Measurements from ENCODE around the gene GCK. TPM values are rescaled to one million over a fixed set of nuclear protein-coding genes. Genes with fewer than 3 reads are reported as not detected.

GCK gene
- total and polyA plus RNA-seq, 11 donors: 0.54 to 5.7 (median 1.9) TPM

DNA sequence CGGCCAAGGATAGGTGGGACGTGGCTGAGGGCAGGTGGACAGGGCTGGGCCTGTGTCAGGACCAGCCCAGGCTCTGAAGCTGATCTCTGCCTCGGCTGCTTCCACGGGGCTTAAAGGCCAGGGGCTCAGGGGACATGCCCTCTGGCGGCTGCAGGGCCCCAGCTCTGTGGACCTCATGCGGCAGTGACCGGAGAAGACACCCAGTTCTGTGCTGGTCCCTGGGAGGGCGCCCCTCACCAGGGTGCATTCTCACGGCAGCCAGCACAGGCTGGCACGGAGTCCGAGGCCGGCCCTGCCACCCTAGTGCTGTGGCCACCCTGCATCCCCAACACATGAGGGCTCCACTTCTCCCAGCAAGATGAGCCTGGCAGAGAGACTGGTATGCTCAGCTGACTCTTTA lies 41.8 kb upstream of the GCK start:
- TF ChIP-seq POLR2A (IDR thresholded peaks at IDR 0.05): no peak
- TF ChIP-seq, protein P1, sequence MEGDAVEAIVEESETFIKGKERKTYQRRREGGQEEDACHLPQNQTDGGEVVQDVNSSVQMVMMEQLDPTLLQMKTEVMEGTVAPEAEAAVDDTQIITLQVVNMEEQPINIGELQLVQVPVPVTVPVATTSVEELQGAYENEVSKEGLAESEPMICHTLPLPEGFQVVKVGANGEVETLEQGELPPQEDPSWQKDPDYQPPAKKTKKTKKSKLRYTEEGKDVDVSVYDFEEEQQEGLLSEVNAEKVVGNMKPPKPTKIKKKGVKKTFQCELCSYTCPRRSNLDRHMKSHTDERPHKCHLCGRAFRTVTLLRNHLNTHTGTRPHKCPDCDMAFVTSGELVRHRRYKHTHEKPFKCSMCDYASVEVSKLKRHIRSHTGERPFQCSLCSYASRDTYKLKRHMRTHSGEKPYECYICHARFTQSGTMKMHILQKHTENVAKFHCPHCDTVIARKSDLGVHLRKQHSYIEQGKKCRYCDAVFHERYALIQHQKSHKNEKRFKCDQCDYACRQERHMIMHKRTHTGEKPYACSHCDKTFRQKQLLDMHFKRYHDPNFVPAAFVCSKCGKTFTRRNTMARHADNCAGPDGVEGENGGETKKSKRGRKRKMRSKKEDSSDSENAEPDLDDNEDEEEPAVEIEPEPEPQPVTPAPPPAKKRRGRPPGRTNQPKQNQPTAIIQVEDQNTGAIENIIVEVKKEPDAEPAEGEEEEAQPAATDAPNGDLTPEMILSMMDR (IDR thresholded peaks at IDR 0.05): peak in 2 of 12 donors; percentile 9 to 35
- DNase-seq (no peak), ATAC-seq (peak in 3 of 4 donors; percentile 26 to 52 (median 26))
- Histone ChIP-seq H3K4me1 (peaks cover 0 to 6% (median 0%) of the 10 kb centered on the region in 12 donors), H3K27ac (peak overlapping the region in 1 of 12 donors; percentile 34), H3K4me3 (no peak overlapping the region), H3K36me3 (peaks cover 0 to 3% (median 0%) of the 10 kb centered on the region in 9 donors), H3K27me3 (peaks cover 0 to 3% (median 0%) of the 10 kb centered on the region in 9 donors), H3K9me3 (no peaks in the 10 kb centered on the region)
- 66 to 87% (median 79%) methylated on average over 12 of the region's 12 CpGs for WGBS, 4 donors
- intact Hi-C loops (cut with DNase I): loop anchor here in 2 of 10 donors (5.0 to 10.0 kb wide), 2 partner anchors 331 to 334 kb away; no protein-coding TSS in a partner anchor

DNA sequence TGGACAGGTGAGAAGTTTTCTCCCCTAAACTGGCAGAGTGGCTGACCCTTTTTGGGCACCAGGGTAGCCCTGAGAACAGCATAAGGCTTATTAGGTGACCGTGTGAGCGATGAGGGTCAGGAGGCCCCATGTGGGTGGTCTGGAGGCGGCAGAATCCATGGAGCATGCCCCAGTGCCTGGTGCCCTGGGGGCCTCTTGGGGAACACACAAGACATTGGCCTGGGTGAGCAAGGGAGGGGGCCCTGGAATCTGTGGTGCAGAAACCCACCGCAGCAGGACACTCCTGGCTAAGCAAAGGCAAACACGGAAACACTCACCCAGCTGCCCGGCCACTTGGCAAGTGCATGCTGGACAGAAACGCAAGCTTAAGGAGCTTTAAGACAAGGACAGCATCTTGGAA lies 41.0 kb upstream of the GCK start:
- 84 to 91% (median 89%) methylated on average over 3 to 7 of the region's 7 CpGs for WGBS, 4 donors
- Histone ChIP-seq H3K27me3 (peaks cover 0 to 11% (median 0%) of the 10 kb centered on the region in 9 donors), H3K27ac (no peak overlapping the region), H3K4me1 (peaks cover 0 to 6% (median 0%) of the 10 kb centered on the region in 12 donors), H3K9me3 (no peaks in the 10 kb centered on the region), H3K36me3 (peaks cover 0 to 3% (median 0%) of the 10 kb centered on the region in 9 donors), H3K4me3 (no peak overlapping the region)
- no peak for DNase-seq
- intact Hi-C loops (cut with DNase I): loop anchor here in 2 of 10 donors (5.0 to 10.0 kb wide), 2 partner anchors 332 to 335 kb away; no protein-coding TSS in a partner anchor
- no peak for ATAC-seq
- TF ChIP-seq POLR2A (IDR thresholded peaks at IDR 0.05): no peak
- TF ChIP-seq, protein P1 (IDR thresholded peaks at IDR 0.05): no peak

DNA sequence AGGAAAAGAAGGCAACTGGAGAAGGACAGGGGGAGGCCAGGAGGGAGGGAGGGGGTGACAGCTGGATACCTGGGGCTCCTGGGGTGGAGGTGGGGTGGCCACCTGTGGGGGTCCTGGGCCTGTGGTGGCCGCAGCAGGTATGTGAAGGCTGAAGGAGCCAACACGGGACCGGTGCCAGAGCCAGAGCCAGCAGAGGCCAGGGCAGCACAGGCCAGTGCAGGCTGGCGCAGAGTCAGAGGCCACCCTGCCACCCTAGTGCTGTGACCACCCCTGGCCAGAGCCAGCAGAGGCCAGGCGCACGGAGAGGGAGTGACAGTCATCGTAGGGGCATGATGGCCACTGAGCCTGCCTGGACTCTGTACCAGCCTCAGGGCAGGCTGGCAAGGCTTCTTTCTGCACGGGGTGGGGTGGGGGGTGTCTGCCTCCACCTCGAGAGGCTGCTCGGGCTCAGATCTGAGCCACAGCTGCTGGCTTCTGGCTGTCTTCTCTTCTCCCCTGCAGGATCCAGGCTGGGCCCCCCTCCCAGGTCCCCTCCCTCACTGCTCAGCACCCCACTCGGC lies 40.4 kb upstream of the GCK start:
- WGBS, 4 donors: 70 to 84% (median 80%) methylated on average over 6 to 11 of the region's 11 CpGs
- ATAC-seq: no peak
- Histone ChIP-seq H3K9me3 (no peaks in the 10 kb centered on the region), H3K4me3 (no peak overlapping the region), H3K36me3 (peaks cover 0 to 3% (median 0%) of the 10 kb centered on the region in 9 donors), H3K27ac (no peak overlapping the region), H3K4me1 (peaks cover 0 to 6% (median 0%) of the 10 kb centered on the region in 12 donors), H3K27me3 (peaks cover 0 to 14% (median 0%) of the 10 kb centered on the region in 9 donors)
- intact Hi-C loops (cut with DNase I): loop anchor here in 2 of 10 donors (5.0 to 10.0 kb wide), 2 partner anchors 333 to 335 kb away; no protein-coding TSS in a partner anchor
- DNase-seq: no peak
- TF ChIP-seq, protein P1 (IDR thresholded peaks at IDR 0.05): no peak
- no peak for TF ChIP-seq POLR2A (IDR thresholded peaks at IDR 0.05)

DNA sequence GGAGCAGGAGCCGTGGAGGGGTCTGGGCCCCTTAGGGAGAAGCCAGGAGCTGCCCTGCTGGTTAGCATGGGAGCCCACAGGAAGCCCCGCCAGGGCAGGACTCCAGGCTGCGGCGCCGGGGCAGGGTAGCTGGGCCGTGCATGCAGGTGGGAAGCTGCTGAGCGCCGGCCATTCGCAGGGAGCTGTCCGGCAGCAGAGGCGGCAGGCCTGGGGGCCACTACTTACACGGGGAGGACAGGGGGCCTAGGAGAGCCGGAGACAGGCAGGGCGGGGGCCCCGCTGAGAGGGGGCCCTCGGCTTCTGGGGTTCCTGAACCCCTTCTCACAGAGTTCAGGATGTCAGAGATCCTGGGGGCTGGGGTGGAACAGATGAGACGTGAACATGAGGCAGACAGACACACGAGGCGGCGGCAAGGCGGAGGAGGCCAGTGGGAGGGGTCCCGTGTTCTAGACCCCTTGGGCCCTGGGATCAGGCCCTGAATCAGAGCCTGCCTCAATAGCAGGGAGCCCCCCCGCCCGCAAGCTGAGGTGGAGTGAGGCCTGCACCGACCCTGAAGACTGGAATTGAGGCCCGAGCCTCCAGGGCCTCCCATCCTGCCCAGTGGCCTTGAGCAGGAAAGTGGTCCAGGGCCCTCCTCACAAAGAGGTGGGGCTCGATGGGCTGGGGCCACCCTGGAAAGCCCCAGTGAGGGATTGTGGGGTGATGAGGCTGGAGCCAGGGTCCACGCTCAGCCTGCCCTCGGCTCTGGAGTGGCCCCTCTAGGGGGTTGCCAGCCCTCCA lies 39.5 kb upstream of the GCK start:
- intact Hi-C loops (cut with DNase I): no loop called here
- no peak overlapping the region for H3K27ac ChIP-seq
- DNase-seq (peak in 1 of 5 donors; percentile 38), ATAC-seq (no peak)
- 73 to 83% (median 81%) methylated on average over 23 to 29 of the region's 29 CpGs for WGBS, 4 donors
- no peaks in the 10 kb centered on the region for H3K9me3 ChIP-seq
- H3K4me1 ChIP-seq: peaks cover 0 to 6% (median 0%) of the 10 kb centered on the region in 12 donors
- H3K4me3 ChIP-seq: no peak overlapping the region
- TF ChIP-seq POLR2A (IDR thresholded peaks at IDR 0.05): no peak
- TF ChIP-seq, protein P1 (IDR thresholded peaks at IDR 0.05): no peak
- peaks cover 0 to 3% (median 0%) of the 10 kb centered on the region in 9 donors for H3K36me3 ChIP-seq
- H3K27me3 ChIP-seq: peaks cover 0 to 14% (median 0%) of the 10 kb centered on the region in 9 donors

Data from heart left ventricle (tissue), 16 donors.